PC-3 (cell line): ENCODE data around the gene PACSIN3. TPM values are rescaled to one million over a fixed set of nuclear protein-coding genes. Genes with fewer than 3 reads are reported as not detected.
A peak's percentile ranks its signal among the peaks of the same experiment; 100 is the strongest.

Experiments
- ATAC-seq: fragments of 200-7000 bp; cut with Tn5 transposase; 2 replicates; pipeline ENCODE4 v1.9.1; 2020; ENCODE audit warnings: mild to moderate bottlenecking, moderate library complexity
- Bru-seq: library from RNA; stranded (reverse); fragments of 400-500 nt; gene quantifications from one replicate; lab custom pipeline; 2021; lab: Mats Ljungman, UMichigan
- BruChase-seq, 2 experiments: library from RNA; stranded (reverse); fragments of 400-500 nt; gene quantifications; one replicate each; lab custom pipeline; 2021; lab: Mats Ljungman, UMichigan
- BruUV-seq: library from RNA; stranded (reverse); fragments of 400-500 nt; replicated peaks from 2 replicates; lab custom pipeline; 2021; lab: Mats Ljungman, UMichigan
- CTCF ChIA-PET: fragments of 300-600 bp; sonication (Branson Sonifier 250); formaldehyde crosslinking; loops from one replicate; lab custom pipeline; 2022; ENCODE audit warnings: antibody characterized with exemption; lab: Charles Lee
- POLR2A ChIA-PET: fragments of 300-600 bp; sonication (Branson Sonifier 250); formaldehyde crosslinking; loops from one replicate; lab custom pipeline; 2022; ENCODE audit warnings: antibody characterized with exemption; ENCODE audit not compliant: unreplicated experiment; lab: Charles Lee
- DNase-seq: peaks from one replicate; pipeline ENCODE4 v3.0.0-alpha.2; 2015
- H2AFZ ChIP-seq: fragments of 300-600 bp; sonication (generic); 2 replicates; pipeline ENCODE4 v1.6.0; 2016; ENCODE audit warnings: antibody characterized with exemption, low read length
- H3F3A ChIP-seq: fragments of 300-600 bp; sonication (generic); one replicate; pipeline ENCODE4 v1.6.0; 2017; ENCODE audit warnings: antibody characterized with exemption, low read length, control low read depth, mild to moderate bottlenecking; ENCODE audit not compliant: unreplicated experiment
- H3K27ac ChIP-seq: fragments of 300-600 bp; sonication (generic); 2 replicates; pipeline ENCODE4 v1.5.1; 2016; ENCODE audit warnings: mild to moderate bottlenecking, low read length
- H3K27me3 ChIP-seq: fragments of 300-600 bp; sonication (generic); 2 replicates; pipeline ENCODE4 v1.6.1; 2016; ENCODE audit warnings: low read length, mixed read lengths
- H3K36me3 ChIP-seq: fragments of 300-600 bp; sonication (generic); 2 replicates; pipeline ENCODE4 v1.6.1; 2016; ENCODE audit warnings: low read depth, mixed run types, low read length, mixed read lengths
- H3K4me1 ChIP-seq: fragments of 300-600 bp; sonication (generic); 2 replicates; pipeline ENCODE4 v1.5.1; 2016; ENCODE audit warnings: low read length; ENCODE audit not compliant: insufficient read depth
- H3K4me2 ChIP-seq: fragments of 300-600 bp; sonication (generic); 2 replicates; pipeline ENCODE4 v1.6.0; 2016; ENCODE audit warnings: low read length
- H3K4me3 ChIP-seq: fragments of 300-600 bp; sonication (generic); 2 replicates; pipeline ENCODE4 v1.5.1; 2016; ENCODE audit warnings: mild to moderate bottlenecking, low read length, mixed read lengths
- H3K79me2 ChIP-seq: fragments of 300-600 bp; sonication (generic); 2 replicates; pipeline ENCODE4 v1.6.1; 2017; ENCODE audit warnings: low read length, mixed read lengths
- H3K9ac ChIP-seq: fragments of 300-600 bp; sonication (generic); 2 replicates; pipeline ENCODE4 v1.6.0; 2016; ENCODE audit warnings: mild to moderate bottlenecking, low read length
- H3K9me2 ChIP-seq: fragments of 300-600 bp; sonication (generic); replicated peaks from 2 replicates; pipeline ENCODE4 v1.6.1; 2016; ENCODE audit warnings: mixed run types, low read length, mixed read lengths
- H3K9me3 ChIP-seq: fragments of 300-600 bp; sonication (generic); 2 replicates; pipeline ENCODE4 v1.6.1; 2016; ENCODE audit warnings: low read length, mixed read lengths
- H4K20me1 ChIP-seq: fragments of 300-600 bp; sonication (generic); 2 replicates; pipeline ENCODE4 v1.6.1; 2016; ENCODE audit warnings: low read length, mixed read lengths
- EZH2 ChIP-seq: fragments of 300-600 bp; sonication (generic); IDR thresholded peaks from one replicate; pipeline ENCODE4 v1.6.1; 2017; ENCODE audit warnings: antibody characterized with exemption, mild to moderate bottlenecking, low read length; ENCODE audit not compliant: unreplicated experiment
- EZH2phosphoT487 ChIP-seq: fragments of 300-600 bp; sonication (generic); IDR thresholded peaks from 2 replicates; pipeline ENCODE4 v1.6.1; 2018; ENCODE audit warnings: mild to moderate bottlenecking, antibody characterized with exemption, low read length, borderline replicate concordance
- intact Hi-C: fragments of 100-400 bp; cut with micrococcal nuclease; formaldehyde crosslinking; loops from 2 replicates; pipeline ENCODE4 v1.9.0; 2023
- long read RNA-seq: library from polyadenylated mRNA; unstranded; transcript quantifications from one replicate; pipeline ENCODE4 v2.0.0, GENCODE V29; 2021; ENCODE audit not compliant: unreplicated experiment
- total RNA-seq: library from RNA; depleted of rRNA; stranded (reverse); fragments of >200 nt; gene quantifications from 2 replicates; pipeline ENCODE4 v1.2.3, GENCODE V29; 2014; rRNA removed
- TF ChIP-seq, protein P1 (sequence below): fragments of 300-600 bp; sonication (generic); conservative IDR thresholded peaks from 2 replicates; pipeline ENCODE4 v1.5.1; 2017; ENCODE audit warnings: antibody characterized with exemption, low read depth, mild to moderate bottlenecking, low read length

The PACSIN3 gene
- total RNA-seq: 83.9 and 129 TPM in 2 replicates
- percentile 80 among the genes with signal in this experiment for Bru-seq, nascent RNA
- BruChase-seq, experiment 1, labeled RNA remaining after a 6-hour chase: percentile 81 among the genes with signal in this experiment
- BruChase-seq, experiment 2, labeled RNA remaining after a 2-hour chase: percentile 82 among the genes with signal in this experiment
- long read RNA-seq, transcript PACSIN3-201 (11 exons, 1,843 nt): major isoform, 142 of 189 reads
- long read RNA-seq, partial matches to known transcripts: 5 of 189 reads
- long read RNA-seq, other reads (novel, unspliced or antisense): 41 of 189 reads

GRCh38 chr11:47186076-47186699, at the start of gene PACSIN3:
Gene PACSIN3 (minus strand): TSS chr11:47186434. CDS start chr11:47182727, 3,707 bp downstream.
- peak; percentile 53 for ATAC-seq
- intact Hi-C loops: no loop called here
- Histone ChIP-seq H3K9ac (peak within 1 kb of the TSS; percentile 85), H3K79me2 (peaks cover 46% of the 10 kb centered on the region), H3K27me3 (no peaks in the 10 kb centered on the region), H2AFZ (peak within 1 kb of the TSS; percentile 87), H3K4me3 (peak within 1 kb of the TSS; percentile 90), H3K9me3 (no peaks in the 10 kb centered on the region), H4K20me1 (no peaks in the 10 kb centered on the region), H3K36me3 (no peaks in the 10 kb centered on the region), H3K9me2 (no peaks in the 10 kb centered on the region), H3K4me1 (peaks cover 22% of the 10 kb centered on the region), H3K27ac (peak within 1 kb of the TSS; percentile 81), H3F3A (no peaks in the 10 kb centered on the region), H3K4me2 (peak within 1 kb of the TSS; percentile 97)
- POLR2A ChIA-PET: interaction anchor here (1.3 kb wide), 1 partner anchor 29 kb away, joined by 9 read pairs; the partner anchor contains the start of gene DDB2
- TF ChIP-seq EZH2phosphoT487 (no peak), EZH2 (no peak)
- TF ChIP-seq, protein P1, sequence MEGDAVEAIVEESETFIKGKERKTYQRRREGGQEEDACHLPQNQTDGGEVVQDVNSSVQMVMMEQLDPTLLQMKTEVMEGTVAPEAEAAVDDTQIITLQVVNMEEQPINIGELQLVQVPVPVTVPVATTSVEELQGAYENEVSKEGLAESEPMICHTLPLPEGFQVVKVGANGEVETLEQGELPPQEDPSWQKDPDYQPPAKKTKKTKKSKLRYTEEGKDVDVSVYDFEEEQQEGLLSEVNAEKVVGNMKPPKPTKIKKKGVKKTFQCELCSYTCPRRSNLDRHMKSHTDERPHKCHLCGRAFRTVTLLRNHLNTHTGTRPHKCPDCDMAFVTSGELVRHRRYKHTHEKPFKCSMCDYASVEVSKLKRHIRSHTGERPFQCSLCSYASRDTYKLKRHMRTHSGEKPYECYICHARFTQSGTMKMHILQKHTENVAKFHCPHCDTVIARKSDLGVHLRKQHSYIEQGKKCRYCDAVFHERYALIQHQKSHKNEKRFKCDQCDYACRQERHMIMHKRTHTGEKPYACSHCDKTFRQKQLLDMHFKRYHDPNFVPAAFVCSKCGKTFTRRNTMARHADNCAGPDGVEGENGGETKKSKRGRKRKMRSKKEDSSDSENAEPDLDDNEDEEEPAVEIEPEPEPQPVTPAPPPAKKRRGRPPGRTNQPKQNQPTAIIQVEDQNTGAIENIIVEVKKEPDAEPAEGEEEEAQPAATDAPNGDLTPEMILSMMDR: no peak
- BruUV-seq: no TSS peak
- DNase-seq: peak; percentile 63
- CTCF ChIA-PET: interaction anchor here (1.5 kb wide), 1 partner anchor 30 kb away, joined by 10 read pairs; no protein-coding TSS in a partner anchor

GRCh38 chr11:47235163-47235562, 48.9 kb upstream of the PACSIN3 start:
- H3K9ac ChIP-seq: peak overlapping the region; percentile 54
- peaks cover 5% of the 10 kb centered on the region for H3F3A ChIP-seq
- no peaks in the 10 kb centered on the region for H3K9me2 ChIP-seq
- H3K4me3 ChIP-seq: peak overlapping the region; percentile 63
- CTCF ChIA-PET: interaction anchor here (1.2 to 2.6 kb wide), 3 partner anchors 21 to 56 kb away, joined by 3 to 33 read pairs (median 10); partner anchors contain the start of gene DDB2
- peak overlapping the region; percentile 40; the same call in 1 of the 2 replicates for H2AFZ ChIP-seq
- BruUV-seq: no TSS peak
- intact Hi-C loops: no loop called here
- H4K20me1 ChIP-seq: no peaks in the 10 kb centered on the region
- 0 out of 2 replicates have a peak, but pooled peaks cover 4% of the 10 kb centered on the region for H3K79me2 ChIP-seq
- H3K4me1 ChIP-seq: peaks cover 43% of the 10 kb centered on the region
- peak overlapping the region; percentile 91 for H3K27ac ChIP-seq
- no peaks in the 10 kb centered on the region for H3K27me3 ChIP-seq
- no peak for TF ChIP-seq EZH2phosphoT487
- no peak for TF ChIP-seq EZH2
- TF ChIP-seq, protein P1: no peak
- H3K4me2 ChIP-seq: peak overlapping the region; percentile 81
- ATAC-seq (no peak), DNase-seq (no peak)
- no peaks in the 10 kb centered on the region for H3K9me3 ChIP-seq
- POLR2A ChIA-PET: interaction anchor here (0.6 kb wide), 1 partner anchor 308 kb away, joined by 3 read pairs; no protein-coding TSS in a partner anchor
- peaks cover 8% of the 10 kb centered on the region; the same call in 1 of the 2 replicates for H3K36me3 ChIP-seq
